Ectodermal cell (in vitro differentiated cells): Measurements from ENCODE around the gene ACSF3.
"Not testable (repeated sequence)": the region's sequence is repeated elsewhere in the genome, so short reads cannot be mapped to it uniquely, and the experiment has no call there.

Experiments used
- H3K27ac ChIP-seq: 2 replicates; pipeline ENCODE4 v1.7.0; 2013; ENCODE audit warnings: mild to moderate bottlenecking, low read depth, low read length; ENCODE audit not compliant: insufficient read depth, poor library complexity, severe bottlenecking
- H3K27me3 ChIP-seq: 2 replicates; pipeline ENCODE4 v1.7.0; 2013; ENCODE audit warnings: mild to moderate bottlenecking, low read length; ENCODE audit not compliant: insufficient read depth, control insufficient read depth, poor library complexity, severe bottlenecking
- H3K36me3 ChIP-seq: one replicate; pipeline ENCODE4 v1.7.0; 2013; ENCODE audit warnings: low read length; ENCODE audit not compliant: control insufficient read depth, insufficient read depth
- H3K4me1 ChIP-seq: one replicate; pipeline ENCODE4 v1.7.0; 2013; ENCODE audit warnings: low read length; ENCODE audit not compliant: control insufficient read depth, insufficient read depth
- H3K4me3 ChIP-seq: 2 replicates; pipeline ENCODE4 v1.7.0; 2013; ENCODE audit warnings: low read depth, low read length, control low read depth; ENCODE audit not compliant: insufficient read depth
- H3K9me3 ChIP-seq: 2 replicates; pipeline ENCODE4 v1.7.0; 2013; ENCODE audit warnings: mild to moderate bottlenecking, low read length, moderate library complexity; ENCODE audit not compliant: control insufficient read depth
- WGBS, 2 experiments: methylation state at CpG; one replicate each; pipeline ENCODE4 v1.1.7; 2013; ENCODE audit warnings: missing lambda C conversion rate in 2 of 2; 5-methylcytosine and 5-hydroxymethylcytosine counted together

ACSF3 gene

DNA sequence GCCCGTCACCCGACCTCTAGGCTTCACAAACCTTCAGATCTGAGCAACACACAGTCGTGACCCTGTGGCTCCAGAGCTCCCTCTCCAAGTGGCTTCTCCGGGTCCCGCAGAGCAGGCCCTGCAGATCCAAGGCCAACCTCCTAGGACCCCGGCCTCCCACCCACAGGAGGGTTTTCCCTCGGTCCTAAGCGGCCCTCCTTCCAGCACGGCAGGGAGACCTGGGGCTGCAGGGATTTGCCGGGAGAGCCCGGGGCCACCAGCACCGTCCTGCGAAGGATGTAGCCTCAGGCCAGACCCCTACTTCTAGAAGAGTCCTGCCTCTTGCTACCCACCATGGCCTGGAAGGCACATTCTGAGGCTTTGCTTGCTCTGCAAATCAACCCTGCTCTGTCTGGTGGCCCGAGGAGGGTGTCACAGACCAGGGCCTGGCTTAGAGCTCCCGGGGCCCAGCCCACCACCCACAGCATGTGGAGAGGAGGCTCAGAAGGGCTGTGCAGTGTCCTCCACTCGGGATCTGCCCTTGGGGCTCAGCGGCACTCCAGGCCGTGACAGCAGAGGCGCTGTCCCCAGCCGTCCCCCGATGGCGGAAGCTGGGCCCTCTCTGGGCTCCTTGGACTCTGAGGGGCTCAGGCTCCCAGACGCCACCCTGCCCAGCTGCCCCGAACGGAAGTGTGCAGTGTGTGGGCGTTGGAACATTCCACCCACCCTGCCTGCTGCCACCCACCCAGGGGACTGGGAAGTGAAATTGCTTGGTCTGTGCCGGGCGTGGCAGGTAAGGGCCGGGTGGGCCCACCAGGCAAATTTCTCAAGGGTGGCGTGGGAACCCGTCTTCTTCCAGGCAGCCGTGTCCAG lies 28.8 kb upstream of the ACSF3 start:
- 92 to 93% methylated on average over 32 of the region's 32 CpGs for WGBS, 2 experiments
- Histone ChIP-seq H3K4me1 (peaks cover 12% of the 10 kb centered on the region), H3K9me3 (no peaks in the 10 kb centered on the region), H3K36me3 (no peaks in the 10 kb centered on the region), H3K27me3 (no peaks in the 10 kb centered on the region), H3K4me3 (no peak overlapping the region), H3K27ac (no peak overlapping the region)

DNA sequence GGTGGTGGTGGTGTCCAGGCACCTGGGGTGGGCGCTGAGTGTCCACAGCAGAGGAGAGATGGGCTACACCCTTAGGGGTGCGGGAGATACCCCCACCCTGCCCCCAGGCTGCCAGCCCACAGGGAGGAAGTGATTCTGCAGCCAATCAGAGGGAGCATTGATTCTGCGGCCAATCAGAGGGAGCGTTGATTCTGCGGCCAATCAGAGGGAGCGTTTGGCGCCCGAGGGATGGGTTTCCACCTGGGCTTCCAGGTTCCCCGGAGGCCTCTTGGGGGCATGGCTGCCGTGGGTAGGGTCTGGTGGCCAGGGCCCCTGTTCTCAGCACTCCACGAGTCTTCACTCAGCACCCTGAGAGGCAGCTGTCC lies 28.2 kb upstream of the ACSF3 start:
- H3K4me3 ChIP-seq = no peak overlapping the region
- peaks cover 12% of the 10 kb centered on the region for H3K4me1 ChIP-seq
- H3K27ac ChIP-seq = no peak overlapping the region
- WGBS, 2 experiments = 93 to 95% methylated on average over 11 of the region's 11 CpGs
- H3K9me3 ChIP-seq = no peaks in the 10 kb centered on the region
- H3K36me3 ChIP-seq = no peaks in the 10 kb centered on the region
- H3K27me3 ChIP-seq = no peaks in the 10 kb centered on the region

DNA sequence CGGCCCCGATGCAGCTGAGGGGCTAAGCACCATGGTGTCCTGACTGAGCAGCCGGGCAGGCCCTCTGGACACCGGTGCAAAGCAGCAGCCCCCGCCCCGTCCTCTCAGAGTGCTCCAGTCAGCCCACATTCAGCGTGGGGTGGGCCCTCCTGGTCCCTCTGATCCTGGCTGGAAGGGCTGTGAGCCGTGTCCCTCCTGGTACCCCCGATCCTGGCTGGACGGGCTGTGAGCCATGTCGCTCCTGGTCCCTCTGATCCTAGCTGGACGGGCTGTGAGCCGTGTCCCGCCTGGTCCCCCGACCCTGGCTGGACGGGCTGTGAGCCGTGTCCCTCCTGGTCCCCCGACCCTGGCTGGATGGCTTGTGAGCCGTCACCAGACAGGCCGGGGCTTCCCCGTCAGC lies 26.9 kb upstream of the ACSF3 start:
- no peaks in the 10 kb centered on the region for H3K9me3 ChIP-seq
- no peaks in the 10 kb centered on the region for H3K36me3 ChIP-seq
- no peak overlapping the region for H3K4me3 ChIP-seq
- no peaks in the 10 kb centered on the region for H3K27me3 ChIP-seq
- peaks cover 10% of the 10 kb centered on the region for H3K4me1 ChIP-seq
- H3K27ac ChIP-seq = no peak overlapping the region
- 87 to 92% methylated on average over 21 of the region's 21 CpGs for WGBS, 2 experiments

DNA sequence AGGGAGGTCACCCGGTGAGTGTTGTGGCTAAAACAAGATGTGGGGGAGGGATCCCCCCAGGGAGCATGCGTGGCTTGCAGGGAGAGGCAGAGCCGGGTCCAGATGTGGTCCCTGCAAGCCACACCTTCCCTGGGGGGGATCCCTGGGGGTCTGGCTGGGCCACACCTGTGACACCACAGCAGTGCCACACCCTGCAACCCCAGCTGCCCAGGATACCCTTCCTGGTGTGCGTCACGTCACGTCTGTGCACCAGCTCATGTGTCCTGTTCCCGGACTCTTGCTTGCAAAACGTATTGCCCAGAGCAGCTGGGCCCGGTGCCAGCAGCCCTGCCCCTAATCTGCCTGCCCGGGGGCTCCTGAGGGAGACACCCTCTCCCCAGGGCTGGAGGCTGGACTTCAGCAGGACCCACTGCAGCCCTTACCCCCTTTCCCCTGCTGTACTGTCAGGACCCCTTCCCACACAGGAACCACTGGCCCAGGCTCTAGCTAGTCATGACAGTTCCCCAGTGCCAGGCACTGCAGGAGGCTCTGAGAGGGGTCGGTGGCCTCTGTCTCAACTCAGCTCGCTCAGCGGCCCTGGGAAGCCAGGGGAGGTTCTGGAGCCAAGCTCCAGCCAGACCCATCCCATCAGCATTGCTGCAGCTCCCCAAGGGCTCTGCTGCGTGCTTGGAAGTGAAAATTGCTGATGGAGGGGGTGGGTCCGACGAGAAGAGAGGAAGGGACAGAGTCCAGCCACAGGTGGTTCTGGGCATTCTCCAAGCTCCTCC lies 25.8 kb upstream of the ACSF3 start:
- 87 to 89% methylated on average over 16 of the region's 16 CpGs for WGBS, 2 experiments
- H3K9me3 ChIP-seq = no peaks in the 10 kb centered on the region
- no peak overlapping the region for H3K4me3 ChIP-seq
- no peaks in the 10 kb centered on the region for H3K27me3 ChIP-seq
- no peaks in the 10 kb centered on the region for H3K4me1 ChIP-seq
- no peaks in the 10 kb centered on the region for H3K36me3 ChIP-seq
- H3K27ac ChIP-seq = no peak overlapping the region

GRCh38 chr16:89068814-89069616 lies 24.6 kb upstream of the ACSF3 start:
- H3K27me3 ChIP-seq, H3K4me3 ChIP-seq: not testable (repeated sequence)

DNA sequence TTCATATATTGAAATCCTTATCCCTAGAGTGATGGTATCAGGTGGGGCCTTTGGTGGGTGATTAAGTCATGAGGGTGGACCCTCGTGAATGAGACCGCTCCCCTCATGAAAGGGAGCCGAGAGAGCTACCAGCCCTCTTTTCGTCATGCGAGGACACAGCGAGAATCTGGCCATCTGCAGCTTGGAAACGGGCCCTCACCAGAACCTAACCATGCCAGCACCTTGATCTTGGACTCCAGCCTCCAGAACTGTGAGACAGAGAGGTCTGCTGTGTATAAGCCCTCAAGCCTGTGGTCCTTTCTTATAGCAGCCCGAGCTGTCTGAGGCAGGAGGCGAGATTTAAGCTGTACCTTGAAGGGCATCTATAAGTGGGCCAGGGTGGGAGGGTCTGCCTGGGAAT lies 23.7 kb upstream of the ACSF3 start:
- Histone ChIP-seq H3K4me3 (no peak overlapping the region), H3K27me3 (no peaks in the 10 kb centered on the region), H3K4me1 (no peaks in the 10 kb centered on the region), H3K36me3 (no peaks in the 10 kb centered on the region), H3K27ac (no peak overlapping the region), H3K9me3 (no peaks in the 10 kb centered on the region)
- WGBS, 2 experiments = 91 to 92% methylated on average over 9 of the region's 9 CpGs

More at GRCh38 chr16:89068814-89069616, 24.6 kb upstream of the ACSF3 start:
- H3K4me1 ChIP-seq, H3K9me3 ChIP-seq, H3K27ac ChIP-seq, H3K36me3 ChIP-seq: not testable (repeated sequence)
- 93 to 95% methylated on average over 4 of the region's 4 CpGs for WGBS, 2 experiments

GRCh38 chr16:89070590-89070989 lies 23.1 kb upstream of the ACSF3 start:
- Histone ChIP-seq H3K27ac (no peak overlapping the region), H3K9me3 (no peaks in the 10 kb centered on the region), H3K36me3 (no peaks in the 10 kb centered on the region), H3K4me1 (no peaks in the 10 kb centered on the region), H3K4me3 (no peak overlapping the region), H3K27me3 (no peaks in the 10 kb centered on the region)
- WGBS, 2 experiments = 93 to 94% methylated on average over 7 to 16 of the region's 24 CpGs

GRCh38 chr16:89071686-89072547 lies 21.7 kb upstream of the ACSF3 start:
- H3K4me3 ChIP-seq = no peak overlapping the region

DNA sequence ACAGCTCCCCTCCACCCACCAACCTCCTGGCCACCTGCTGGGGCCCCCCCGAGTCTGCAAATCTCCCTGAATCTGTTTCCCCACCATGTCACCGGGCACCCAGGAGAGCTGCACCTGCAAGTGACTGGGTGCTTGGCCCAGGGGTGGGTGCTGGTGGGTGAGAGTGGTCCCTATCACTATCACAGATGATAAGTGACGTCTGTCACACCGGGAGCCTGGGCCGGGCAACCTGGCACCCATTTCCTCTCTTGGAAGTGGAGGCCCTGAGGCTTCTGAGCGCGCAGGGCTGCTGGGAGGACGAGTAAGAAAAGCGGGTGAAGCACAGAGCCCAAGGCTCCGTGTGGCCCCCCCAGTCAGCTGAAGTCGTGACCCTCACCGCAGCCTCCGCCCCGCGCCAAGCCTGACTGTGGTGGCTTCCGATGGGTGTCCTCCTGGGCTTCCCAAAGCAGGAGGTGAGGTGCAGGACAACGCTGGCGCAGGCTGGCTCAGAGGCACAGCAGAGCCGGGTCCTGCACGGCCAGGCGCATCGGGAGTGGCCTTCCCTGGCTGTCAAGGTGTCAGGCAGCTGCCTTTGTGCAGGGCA lies 21.0 kb upstream of the ACSF3 start:
- Histone ChIP-seq H3K4me3 (no peak overlapping the region), H3K27me3 (no peaks in the 10 kb centered on the region), H3K4me1 (no peaks in the 10 kb centered on the region), H3K36me3 (no peaks in the 10 kb centered on the region), H3K9me3 (no peaks in the 10 kb centered on the region), H3K27ac (no peak overlapping the region)
- 94% methylated on average over 22 of the region's 22 CpGs for WGBS, 2 experiments

More at GRCh38 chr16:89071686-89072547, 21.7 kb upstream of the ACSF3 start:
- no peaks in the 10 kb centered on the region for H3K4me1 ChIP-seq
- peak overlapping the region; percentile 0 for H3K27ac ChIP-seq
- WGBS, 2 experiments = 78% methylated on average over 30 of the region's 30 CpGs
- no peaks in the 10 kb centered on the region for H3K9me3 ChIP-seq
- no peaks in the 10 kb centered on the region for H3K36me3 ChIP-seq
- H3K27me3 ChIP-seq = no peaks in the 10 kb centered on the region
